Astrocyte (in vitro differentiated cells and primary cell): ENCODE measurements around the gene FAM107B. TPM values are rescaled to one million over a fixed set of nuclear protein-coding genes. Genes with fewer than 3 reads are reported as not detected.

ENCODE experiments used
- DNase-seq: peaks from one replicate; pipeline ENCODE4 v3.0.0-alpha.2; 2010; ENCODE audit warnings: low read depth
- FAIRE-seq: peaks from 2 replicates; lab custom pipeline; 2011; peaks lifted over from hg19 to GRCh38; lab: Jason Lieb, UNC
- H2AFZ ChIP-seq: 2 replicates; pipeline ENCODE4 v1.6.0; 2012; ENCODE audit warnings: low read depth, low read length, inconsistent platforms
- H3K27ac ChIP-seq: 2 replicates; pipeline ENCODE4 v1.5.1; 2011; ENCODE audit warnings: low read depth, low read length, inconsistent platforms
- H3K27me3 ChIP-seq: 2 replicates; pipeline ENCODE4 v1.6.0; 2011; ENCODE audit warnings: low read length, inconsistent platforms; ENCODE audit not compliant: insufficient read depth
- H3K36me3 ChIP-seq: 2 replicates; pipeline ENCODE4 v1.5.1; 2011; ENCODE audit warnings: low read length, inconsistent platforms; ENCODE audit not compliant: insufficient read depth
- H3K4me1 ChIP-seq: 2 replicates; pipeline ENCODE4 v1.5.1; 2011; ENCODE audit warnings: low read length, inconsistent platforms; ENCODE audit not compliant: insufficient read depth
- H3K4me2 ChIP-seq: 2 replicates; pipeline ENCODE4 v1.6.0; 2012; ENCODE audit warnings: low read length, inconsistent platforms
- H3K4me3 ChIP-seq: 2 replicates; pipeline ENCODE4 v1.5.1; 2011; ENCODE audit warnings: low read depth, mild to moderate bottlenecking, low read length, inconsistent platforms; ENCODE audit not compliant: insufficient read depth
- H3K79me2 ChIP-seq: 2 replicates; pipeline ENCODE4 v1.6.0; 2012; ENCODE audit warnings: mild to moderate bottlenecking, low read length, inconsistent platforms; ENCODE audit not compliant: insufficient read depth
- H3K9ac ChIP-seq: 2 replicates; pipeline ENCODE4 v1.6.0; 2012; ENCODE audit warnings: mild to moderate bottlenecking, low read length, inconsistent platforms
- H3K9me3 ChIP-seq: 2 replicates; pipeline ENCODE4 v1.5.1; 2012; ENCODE audit warnings: low read depth, mild to moderate bottlenecking, low read length, inconsistent platforms; ENCODE audit not compliant: insufficient read depth
- H4K20me1 ChIP-seq: 2 replicates; pipeline ENCODE4 v1.6.0; 2012; ENCODE audit warnings: low read length, inconsistent platforms; ENCODE audit not compliant: insufficient read depth
- H3K27ac Mint-ChIP-seq: one replicate; pipeline ENCODE4 v1.8.0; 2021; ENCODE audit warnings: mild to moderate bottlenecking, mixed read lengths; ENCODE audit not compliant: unreplicated experiment
- H3K27me3 Mint-ChIP-seq: one replicate; pipeline ENCODE4 v1.8.0; 2021; ENCODE audit warnings: low read depth, mixed read lengths; ENCODE audit not compliant: unreplicated experiment
- H3K36me3 Mint-ChIP-seq: one replicate; pipeline ENCODE4 v1.8.0; 2021; ENCODE audit warnings: low read depth, mixed read lengths; ENCODE audit not compliant: unreplicated experiment
- H3K4me1 Mint-ChIP-seq: one replicate; pipeline ENCODE4 v1.8.0; 2021; ENCODE audit warnings: low read depth, mixed read lengths; ENCODE audit not compliant: unreplicated experiment
- H3K4me3 Mint-ChIP-seq: one replicate; pipeline ENCODE4 v1.8.0; 2021; ENCODE audit warnings: mild to moderate bottlenecking, moderate library complexity, mixed read lengths; ENCODE audit not compliant: unreplicated experiment
- H3K9me3 Mint-ChIP-seq: one replicate; pipeline ENCODE4 v1.8.0; 2021; ENCODE audit warnings: mild to moderate bottlenecking, mixed read lengths; ENCODE audit not compliant: unreplicated experiment
- EZH2 ChIP-seq: IDR thresholded peaks from 2 replicates; pipeline ENCODE4 v1.6.1; 2012; ENCODE audit warnings: mild to moderate bottlenecking, low read length, inconsistent platforms; ENCODE audit not compliant: insufficient read depth
- total RNA-seq: library from RNA; stranded (reverse); gene quantifications from 2 replicates; pipeline ENCODE4 v1.2.1, GENCODE V29; 2021
- TF ChIP-seq, protein P1 (sequence below): IDR thresholded peaks from 2 replicates; pipeline ENCODE4 v1.5.1; 2011; ENCODE audit warnings: low read depth, mild to moderate bottlenecking, inconsistent platforms, low read length, moderate library complexity; ENCODE audit not compliant: insufficient read depth

The FAM107B gene
- total RNA-seq, 1 donor from 2014 or later, result 36.0 TPM

DNA sequence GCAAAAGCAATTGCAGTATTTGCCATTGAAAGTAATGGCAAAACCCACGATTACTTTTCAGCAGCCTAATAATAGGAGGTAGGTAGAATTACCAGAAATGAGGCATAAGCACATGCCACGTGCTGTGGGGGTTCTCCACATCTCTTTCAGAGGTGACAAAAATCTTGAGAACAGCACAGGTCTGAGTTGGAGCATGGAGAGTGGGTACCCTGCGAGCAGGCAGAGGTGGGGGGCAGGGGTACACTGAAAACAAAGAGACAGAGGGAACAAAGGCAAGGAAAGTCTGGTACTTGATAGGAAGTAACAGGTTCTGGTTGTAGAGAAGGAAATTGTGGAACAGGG, 75.9 kb downstream of the FAM107B start:
- H3K9me3 ChIP-seq, result no peaks in the 10 kb centered on the region
- H3K9me3 Mint-ChIP-seq, result no peaks in the 10 kb centered on the region
- no peak overlapping the region for H3K27ac Mint-ChIP-seq
- H3K36me3 Mint-ChIP-seq, result no peaks in the 10 kb centered on the region
- no peak overlapping the region for H3K4me3 Mint-ChIP-seq
- H3K36me3 ChIP-seq, result no peaks in the 10 kb centered on the region
- no peaks in the 10 kb centered on the region for H3K27me3 ChIP-seq
- H3K4me1 Mint-ChIP-seq, result no peaks in the 10 kb centered on the region
- peaks cover 6% of the 10 kb centered on the region for H3K4me1 ChIP-seq
- no peaks in the 10 kb centered on the region for H4K20me1 ChIP-seq
- TF ChIP-seq, protein P1, sequence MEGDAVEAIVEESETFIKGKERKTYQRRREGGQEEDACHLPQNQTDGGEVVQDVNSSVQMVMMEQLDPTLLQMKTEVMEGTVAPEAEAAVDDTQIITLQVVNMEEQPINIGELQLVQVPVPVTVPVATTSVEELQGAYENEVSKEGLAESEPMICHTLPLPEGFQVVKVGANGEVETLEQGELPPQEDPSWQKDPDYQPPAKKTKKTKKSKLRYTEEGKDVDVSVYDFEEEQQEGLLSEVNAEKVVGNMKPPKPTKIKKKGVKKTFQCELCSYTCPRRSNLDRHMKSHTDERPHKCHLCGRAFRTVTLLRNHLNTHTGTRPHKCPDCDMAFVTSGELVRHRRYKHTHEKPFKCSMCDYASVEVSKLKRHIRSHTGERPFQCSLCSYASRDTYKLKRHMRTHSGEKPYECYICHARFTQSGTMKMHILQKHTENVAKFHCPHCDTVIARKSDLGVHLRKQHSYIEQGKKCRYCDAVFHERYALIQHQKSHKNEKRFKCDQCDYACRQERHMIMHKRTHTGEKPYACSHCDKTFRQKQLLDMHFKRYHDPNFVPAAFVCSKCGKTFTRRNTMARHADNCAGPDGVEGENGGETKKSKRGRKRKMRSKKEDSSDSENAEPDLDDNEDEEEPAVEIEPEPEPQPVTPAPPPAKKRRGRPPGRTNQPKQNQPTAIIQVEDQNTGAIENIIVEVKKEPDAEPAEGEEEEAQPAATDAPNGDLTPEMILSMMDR, result no peak
- no peak for TF ChIP-seq EZH2
- no peak overlapping the region for H3K9ac ChIP-seq
- peak overlapping the region; percentile 16 for H3K4me2 ChIP-seq
- peaks cover 5% of the 10 kb centered on the region for H3K27me3 Mint-ChIP-seq
- H3K79me2 ChIP-seq, result no peaks in the 10 kb centered on the region
- FAIRE-seq, result no peak
- H3K4me3 ChIP-seq, result no peak overlapping the region
- H3K27ac ChIP-seq, result no peak overlapping the region
- no peak overlapping the region for H2AFZ ChIP-seq
- no peak for DNase-seq

DNA sequence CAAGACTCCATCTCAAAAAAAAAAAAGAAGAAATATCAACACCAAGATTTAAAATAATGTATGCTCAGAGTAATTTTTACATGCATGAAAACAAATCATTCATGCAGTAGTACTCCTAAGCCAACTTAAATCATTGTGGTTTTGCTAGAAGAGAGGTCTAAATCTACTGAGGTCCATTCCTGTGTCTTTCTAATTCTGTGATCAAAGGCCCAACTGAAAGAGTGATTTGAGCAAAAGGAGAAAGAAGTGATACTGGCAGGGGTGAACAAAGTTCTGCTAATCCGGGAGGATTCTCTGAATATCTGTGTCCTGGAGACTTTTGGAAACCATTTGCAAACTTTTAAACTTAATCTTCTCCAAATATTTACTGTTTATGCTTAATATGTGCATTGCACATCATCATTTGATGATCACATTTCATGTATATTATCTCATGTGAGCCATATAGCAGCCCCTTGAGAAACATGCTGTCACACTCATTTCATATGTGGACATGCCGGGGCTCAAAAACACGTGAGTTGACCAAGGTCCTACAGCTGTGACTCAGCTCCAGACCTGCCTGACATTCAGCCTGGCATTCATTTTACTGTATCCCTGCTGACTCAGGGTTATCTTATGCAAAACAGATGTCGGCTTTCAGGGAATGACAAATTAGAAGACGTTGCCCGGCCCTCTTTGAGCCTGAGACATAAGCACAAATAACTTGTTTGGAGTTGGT, 76.4 kb downstream of the FAM107B start:
- Mint-ChIP-seq H3K4me1 (no peaks in the 10 kb centered on the region), H3K27ac (no peak overlapping the region), H3K4me3 (no peak overlapping the region), H3K27me3 (peaks cover 5% of the 10 kb centered on the region), H3K36me3 (no peaks in the 10 kb centered on the region), H3K9me3 (no peaks in the 10 kb centered on the region)
- H3K4me3 ChIP-seq, result no peak overlapping the region
- H3K4me1 ChIP-seq, result peaks cover 6% of the 10 kb centered on the region
- DNase-seq (peak; percentile 78), FAIRE-seq (no peak)
- no peaks in the 10 kb centered on the region for H3K9me3 ChIP-seq
- no peak overlapping the region for H2AFZ ChIP-seq
- no peaks in the 10 kb centered on the region for H3K36me3 ChIP-seq
- H3K4me2 ChIP-seq, result peak overlapping the region; percentile 16
- H3K79me2 ChIP-seq, result no peaks in the 10 kb centered on the region
- H4K20me1 ChIP-seq, result no peaks in the 10 kb centered on the region
- H3K27me3 ChIP-seq, result no peaks in the 10 kb centered on the region
- TF ChIP-seq EZH2, result no peak
- TF ChIP-seq, protein P1, result no peak
- no peak overlapping the region for H3K9ac ChIP-seq
- H3K27ac ChIP-seq, result no peak overlapping the region

- no peak for TF ChIP-seq EZH2
- TF ChIP-seq, protein P1, result no peak
- H3K4me2 ChIP-seq, result no peak overlapping the region
These were observed 77.4 kb downstream of the FAM107B start for GRCh38 chr10:14697281-14697680.

More at GRCh38 chr10:14697281-14697680, 77.4 kb downstream of the FAM107B start:
- H3K9me3 ChIP-seq, result no peaks in the 10 kb centered on the region
- no peaks in the 10 kb centered on the region for H3K36me3 ChIP-seq
- H3K79me2 ChIP-seq, result no peaks in the 10 kb centered on the region
- no peak overlapping the region for H3K4me3 ChIP-seq
- Mint-ChIP-seq H3K27ac (no peak overlapping the region), H3K4me1 (no peaks in the 10 kb centered on the region), H3K27me3 (peaks cover 3% of the 10 kb centered on the region), H3K4me3 (no peak overlapping the region), H3K9me3 (no peaks in the 10 kb centered on the region), H3K36me3 (no peaks in the 10 kb centered on the region)
- no peak for DNase-seq
- FAIRE-seq, result no peak
- no peak overlapping the region for H3K9ac ChIP-seq
- H4K20me1 ChIP-seq, result no peaks in the 10 kb centered on the region
- H3K27ac ChIP-seq, result no peak overlapping the region
- H3K4me1 ChIP-seq, result peaks cover 6% of the 10 kb centered on the region
- no peaks in the 10 kb centered on the region for H3K27me3 ChIP-seq
- H2AFZ ChIP-seq, result no peak overlapping the region
